ENCODE measurements around the gene CTNNA1.

Gene CTNNA1

DNA sequence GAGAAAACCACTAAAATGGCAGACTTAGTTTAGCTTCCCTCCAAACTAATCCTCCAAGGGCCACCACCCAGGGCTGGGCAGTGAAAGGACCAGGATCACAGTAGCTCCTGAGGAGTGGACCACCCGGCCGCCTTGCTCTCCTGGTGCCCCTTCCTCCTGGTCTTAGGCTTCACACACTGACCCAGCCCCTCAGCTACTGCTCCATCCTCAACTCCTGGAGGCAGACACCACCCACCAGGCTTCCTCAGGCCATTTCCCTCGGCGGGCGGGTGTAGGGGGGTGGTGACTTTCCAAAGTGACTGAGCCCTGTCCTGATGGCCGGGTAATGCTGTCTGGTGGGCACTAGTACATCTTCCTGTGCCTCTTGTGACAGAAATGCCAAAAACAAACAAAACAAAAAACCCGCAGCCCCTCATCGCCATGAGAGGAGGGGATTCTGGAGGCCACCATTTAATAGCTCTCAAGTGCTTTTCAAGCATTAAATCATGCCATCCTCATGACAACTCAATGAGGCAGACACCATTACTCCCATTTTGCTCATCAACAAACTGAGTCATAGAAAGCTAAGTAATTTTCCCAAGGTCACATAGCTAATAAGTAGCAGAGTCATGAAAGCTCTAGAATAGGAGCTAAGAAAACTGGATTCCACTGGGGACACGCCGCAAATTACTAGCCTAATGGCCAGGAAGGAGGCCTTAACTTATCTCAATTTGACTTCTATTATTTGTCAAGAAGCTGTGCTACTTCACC is 213.2 kb downstream of the CTNNA1 start:
- DNase-seq (ENCODE audit: low read depth), result no peak

DNA sequence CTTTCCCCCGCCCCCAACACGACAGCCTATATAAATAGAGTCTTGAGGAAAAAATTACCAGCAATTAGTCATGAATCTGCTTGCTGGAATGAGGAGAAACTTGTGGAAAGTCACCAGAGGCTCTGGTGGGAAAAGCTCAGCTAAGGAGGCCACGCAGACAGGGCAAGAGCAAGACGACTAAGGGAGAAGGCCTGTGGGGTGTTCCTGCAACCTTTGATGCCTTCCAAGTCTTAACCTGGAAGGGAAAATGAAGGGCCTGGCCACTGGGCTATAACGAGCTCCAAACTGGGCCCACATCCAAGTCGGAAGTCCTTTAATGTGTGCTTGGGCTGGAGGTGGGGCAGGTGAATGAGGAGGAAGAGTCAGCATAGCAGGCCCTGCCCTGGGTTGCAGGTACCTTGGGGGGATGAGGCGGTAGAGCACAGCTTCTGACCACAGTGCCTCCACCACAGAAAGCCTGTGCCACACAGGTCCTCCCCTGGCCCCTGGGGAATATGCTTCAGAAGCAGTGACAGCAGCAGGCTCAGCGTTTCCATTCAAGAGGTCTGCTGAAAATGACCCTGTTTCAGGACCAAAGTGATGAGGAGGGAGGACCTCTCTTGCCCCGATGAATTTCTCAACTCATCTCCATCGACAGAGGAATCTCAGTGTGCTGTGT is 214.7 kb downstream of the CTNNA1 start:
- DNase-seq (ENCODE audit: low read depth), result no peak

DNA sequence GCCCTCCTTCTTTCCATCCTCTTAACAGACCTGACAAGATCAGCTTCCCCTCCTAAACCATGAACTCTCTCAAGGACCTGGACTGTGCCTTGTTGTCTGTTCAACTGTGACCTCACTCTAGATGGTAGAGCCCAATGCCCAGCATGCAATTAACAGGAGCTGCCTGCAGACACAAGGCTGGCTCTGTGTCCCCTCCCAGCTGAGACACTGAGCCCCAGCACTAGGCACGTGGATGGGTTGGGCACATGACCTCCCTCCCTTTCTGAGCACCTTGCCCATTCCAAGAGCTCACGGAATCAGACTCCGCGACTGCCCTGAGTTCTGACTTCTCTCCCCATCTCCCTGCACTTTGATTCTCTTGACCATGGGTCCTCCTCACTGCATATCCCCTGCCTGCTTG is 215.4 kb downstream of the CTNNA1 start:
- DNase-seq (ENCODE audit: low read depth), result no peak

DNA sequence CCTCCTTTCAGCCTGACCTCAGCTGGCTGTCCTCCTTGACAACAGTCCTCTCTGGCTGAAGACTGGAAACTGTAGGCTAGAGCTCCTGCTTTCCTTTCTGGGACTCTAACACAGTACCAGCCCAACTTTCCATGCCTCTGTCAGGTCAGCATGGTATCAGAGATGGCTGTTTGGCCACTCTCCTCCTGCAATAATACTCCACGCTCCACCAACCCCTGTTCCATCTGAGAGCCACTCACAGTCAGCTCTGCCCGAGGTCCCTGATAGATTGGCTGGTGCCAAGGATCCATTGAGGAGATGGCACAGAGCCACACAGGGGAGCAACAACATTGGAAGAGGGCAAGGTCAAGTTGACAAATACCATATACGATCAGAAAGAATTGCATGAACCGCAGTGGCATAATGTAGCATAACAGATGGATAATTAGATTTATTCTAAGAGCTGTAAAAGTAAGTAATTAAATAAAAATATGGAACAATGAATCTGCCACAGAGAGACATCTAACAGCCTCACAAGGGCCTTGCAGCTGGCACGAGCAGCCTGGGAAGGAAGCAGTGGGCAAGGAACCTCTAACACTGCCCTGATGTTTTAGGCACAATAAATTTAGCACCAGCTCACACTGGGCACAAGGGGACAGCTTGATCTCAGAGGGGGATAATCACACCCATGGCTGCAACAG is 216.2 kb downstream of the CTNNA1 start:
- no peak for DNase-seq (ENCODE audit: low read depth)

DNA sequence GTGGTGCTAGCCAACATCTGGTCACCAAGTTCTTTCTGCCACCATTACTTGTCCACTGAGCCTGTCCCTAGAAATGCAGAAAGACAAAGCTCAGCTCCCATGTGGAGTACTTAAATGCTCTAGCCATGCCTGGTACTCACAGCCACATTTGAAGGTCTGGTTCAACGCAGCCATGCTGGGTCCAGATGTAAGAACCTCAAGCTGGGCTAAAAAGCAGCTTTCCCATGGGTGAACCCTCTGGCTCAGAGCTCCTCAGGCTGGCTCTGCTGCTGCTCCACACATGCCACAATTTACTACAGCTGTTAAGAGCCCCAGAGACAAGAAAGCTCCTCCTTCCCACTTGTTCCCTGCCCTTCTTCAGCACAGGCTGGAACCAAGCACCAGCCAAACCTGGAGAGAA is 219.0 kb downstream of the CTNNA1 start:
- no peak for DNase-seq (ENCODE audit: low read depth)

DNA sequence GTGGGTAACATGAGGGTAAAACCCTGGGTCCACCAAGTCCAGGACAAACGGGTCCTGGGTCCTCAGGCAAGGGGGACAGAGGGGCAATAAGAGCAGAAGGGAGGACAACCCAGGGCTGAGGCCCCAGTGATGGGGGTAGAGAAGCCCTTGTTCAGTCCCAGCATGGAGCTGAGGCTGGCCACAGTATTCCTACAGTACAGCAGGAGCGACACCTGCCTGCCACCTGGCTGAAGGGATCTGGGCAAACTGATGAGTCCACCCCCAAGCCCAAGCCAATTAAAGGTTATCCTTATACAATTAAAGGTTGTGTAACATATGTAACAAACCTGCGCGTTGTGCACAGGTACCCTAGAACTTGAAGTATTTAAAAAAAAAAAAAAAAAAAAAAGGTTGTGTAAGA is 219.6 kb downstream of the CTNNA1 start:
- no peak for DNase-seq (ENCODE audit: low read depth)

DNA sequence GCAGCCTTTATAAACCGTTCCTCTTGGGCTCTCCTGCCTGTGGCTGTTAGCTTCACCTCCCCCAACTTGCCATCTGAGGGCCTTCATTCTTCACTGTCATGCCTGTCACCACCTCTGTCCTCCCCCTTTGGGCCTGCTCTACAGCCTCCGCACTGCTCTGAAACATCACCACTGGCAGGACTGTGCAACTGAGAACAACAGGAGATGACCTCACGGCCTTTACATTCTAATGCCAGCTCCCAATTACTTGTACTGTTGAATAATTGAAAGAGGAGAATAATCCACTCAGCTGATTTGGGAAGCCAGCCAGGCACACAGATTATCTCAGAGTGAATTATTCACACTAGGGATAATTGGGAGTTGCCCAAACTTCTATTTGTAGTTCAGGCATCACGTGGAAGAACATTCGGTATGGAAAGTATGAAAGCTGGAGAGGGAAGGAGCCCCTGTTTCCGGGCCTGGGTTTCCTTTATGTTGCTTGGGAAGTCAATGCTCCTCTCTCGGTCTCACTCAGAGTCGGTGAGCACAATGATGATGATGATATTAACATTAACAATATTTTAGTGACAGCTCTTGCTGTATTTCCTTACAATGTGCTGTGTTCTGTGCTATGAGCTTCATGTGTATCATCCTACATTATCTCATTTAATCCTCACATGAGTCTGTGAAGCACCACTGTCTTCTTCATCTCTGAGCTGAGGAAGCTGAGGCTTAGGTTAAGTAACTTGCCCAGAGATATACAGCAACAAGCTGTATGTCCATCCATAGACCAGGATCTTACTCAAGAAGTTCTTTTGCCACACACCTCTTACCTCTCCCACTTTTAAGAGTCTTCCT is 221.2 kb downstream of the CTNNA1 start:
- DNase-seq (ENCODE audit: low read depth), result peak; percentile 36

DNA sequence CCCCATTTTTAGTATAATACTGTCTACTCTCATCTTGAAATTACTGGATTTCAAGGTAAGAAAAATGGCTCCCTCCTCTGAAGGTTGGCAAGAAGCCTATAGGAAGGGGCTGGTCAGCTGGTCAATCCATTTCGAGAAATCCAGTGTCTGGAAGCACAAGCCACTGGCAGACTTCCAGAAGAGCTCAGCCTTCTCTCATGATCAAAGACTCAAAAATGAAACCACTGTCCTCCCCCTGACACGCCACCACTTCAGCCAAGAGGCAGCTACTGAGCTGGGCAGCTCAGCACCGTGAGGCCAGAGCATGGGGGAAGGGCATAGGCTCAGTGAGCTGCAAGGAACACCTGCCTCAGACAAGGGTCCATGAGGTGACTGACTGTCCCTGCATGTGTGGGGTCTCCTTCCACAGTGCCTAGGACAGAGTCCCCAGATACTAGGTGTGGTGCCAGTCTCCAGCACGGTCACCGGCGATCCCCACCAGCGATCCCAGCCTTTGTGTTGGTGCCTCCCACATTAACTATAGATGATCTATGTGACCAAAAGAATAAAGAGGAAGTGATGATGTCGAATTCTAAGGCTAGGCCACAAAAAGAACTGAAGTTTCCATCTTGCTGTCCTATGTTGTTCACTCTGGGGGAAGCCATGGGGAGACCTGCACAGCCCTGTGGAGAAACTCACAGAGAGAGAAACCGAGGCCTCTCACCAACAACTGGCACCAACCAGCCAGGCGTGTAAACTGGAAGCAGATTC is 222.0 kb downstream of the CTNNA1 start:
- peak; percentile 94 for DNase-seq (ENCODE audit: low read depth)

DNA sequence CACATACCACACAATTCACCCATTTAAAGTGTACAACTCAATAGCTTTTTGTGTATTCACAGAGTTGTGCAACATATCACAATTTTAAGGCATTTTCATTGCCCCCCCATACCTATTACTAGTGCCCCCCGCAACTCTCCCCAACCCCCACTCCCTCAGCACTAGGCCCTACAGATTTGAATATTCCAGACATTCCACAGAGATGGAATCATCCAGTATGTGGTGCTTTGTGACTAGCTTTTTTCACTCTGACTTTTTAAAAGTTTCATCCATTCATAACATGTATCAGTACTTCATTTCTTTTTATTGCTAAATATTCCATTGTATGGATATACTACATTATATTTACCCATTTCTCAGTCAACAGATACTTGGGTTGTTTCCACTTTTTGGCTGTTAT is 224.9 kb downstream of the CTNNA1 start:
- peak; percentile 30 for DNase-seq (ENCODE audit: low read depth)

DNA sequence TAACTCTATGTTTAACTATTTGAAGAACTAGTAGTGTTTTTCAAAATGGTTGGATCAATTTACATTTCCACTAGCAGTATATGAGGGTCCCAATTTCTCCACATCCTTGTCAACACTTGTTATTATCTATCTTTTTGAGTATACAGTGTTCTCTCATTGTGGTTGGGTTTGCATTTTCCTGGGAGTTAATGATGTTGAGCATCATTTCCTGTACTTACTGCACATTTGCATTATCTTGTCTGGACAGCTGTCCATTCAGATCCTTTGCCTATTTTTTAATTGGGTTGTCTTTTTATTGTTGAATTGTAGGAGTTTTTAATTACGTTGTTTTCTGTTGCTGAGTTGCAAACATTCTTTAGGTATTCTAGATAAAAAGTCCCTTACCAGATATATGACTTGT is 225.4 kb downstream of the CTNNA1 start:
- no peak for DNase-seq (ENCODE audit: low read depth)

DNA sequence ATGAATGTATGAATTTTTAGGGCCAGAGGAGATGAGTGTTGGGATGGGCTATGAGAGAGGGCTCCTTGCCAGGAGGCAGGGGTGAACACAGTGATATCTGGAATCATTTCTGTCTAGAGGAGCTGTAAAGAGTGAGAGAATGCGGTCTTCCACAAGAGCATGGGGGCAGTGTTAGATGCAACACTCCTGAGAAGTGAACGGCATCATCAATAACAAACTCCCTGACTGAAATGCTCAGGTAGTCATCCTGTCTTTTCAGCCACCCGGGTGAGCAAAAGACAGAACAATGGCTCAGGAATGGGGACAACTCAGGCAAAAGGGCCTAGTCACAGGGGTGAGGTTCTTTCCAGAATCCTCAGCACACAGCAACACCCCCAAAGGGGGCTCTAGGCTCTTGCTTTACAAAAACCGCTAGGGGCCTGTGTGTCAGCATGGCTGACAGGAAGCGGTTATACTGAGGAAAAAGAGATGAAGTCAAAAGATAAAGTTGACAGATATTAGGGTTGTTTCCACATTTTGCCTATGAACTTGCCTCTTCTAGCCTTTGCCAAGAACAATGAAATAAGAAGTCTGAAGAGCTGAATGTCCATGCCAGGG is 226.6 kb downstream of the CTNNA1 start:
- no peak for DNase-seq (ENCODE audit: low read depth)

DNA sequence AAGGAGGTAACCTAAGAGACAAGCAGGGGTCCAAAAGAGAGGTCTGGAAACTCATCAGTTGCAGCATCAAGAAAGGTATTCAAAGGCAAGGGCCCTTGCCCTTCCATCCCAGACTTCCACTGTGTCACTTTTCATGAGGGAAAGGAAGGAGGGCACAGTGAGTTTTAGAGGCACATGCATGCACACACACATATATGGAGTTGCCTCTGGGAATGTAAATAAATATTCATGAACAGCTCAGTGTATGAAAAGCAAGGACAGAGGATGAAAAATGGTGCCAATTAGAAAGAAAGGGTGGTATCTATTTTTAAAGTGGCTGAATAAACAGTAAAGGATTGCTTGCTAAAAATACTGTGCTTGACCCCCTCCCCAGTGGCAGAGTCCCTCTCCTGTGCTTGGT is 227.2 kb downstream of the CTNNA1 start:
- no peak for DNase-seq (ENCODE audit: low read depth)

DNA sequence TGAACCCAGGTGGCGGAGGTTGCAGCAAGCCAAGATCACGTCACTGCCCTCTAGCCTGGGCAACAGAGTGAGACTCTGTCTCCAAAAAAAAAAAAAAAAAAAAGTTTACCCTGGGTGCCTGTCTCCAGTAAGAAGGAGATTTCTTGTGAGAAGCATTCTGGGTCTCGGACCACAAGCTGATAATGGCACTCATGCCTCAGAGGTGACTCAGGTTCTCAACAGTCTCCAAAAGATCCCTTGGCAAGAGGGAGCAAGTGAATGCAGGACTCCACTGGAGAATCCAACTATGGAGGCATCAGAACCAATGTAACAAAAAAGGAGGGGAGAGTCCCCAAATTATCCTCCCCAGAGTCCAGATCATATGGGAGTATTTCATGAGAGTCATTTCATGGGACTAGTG is 227.9 kb downstream of the CTNNA1 start:
- peak; percentile 64 for DNase-seq (ENCODE audit: low read depth)

DNA sequence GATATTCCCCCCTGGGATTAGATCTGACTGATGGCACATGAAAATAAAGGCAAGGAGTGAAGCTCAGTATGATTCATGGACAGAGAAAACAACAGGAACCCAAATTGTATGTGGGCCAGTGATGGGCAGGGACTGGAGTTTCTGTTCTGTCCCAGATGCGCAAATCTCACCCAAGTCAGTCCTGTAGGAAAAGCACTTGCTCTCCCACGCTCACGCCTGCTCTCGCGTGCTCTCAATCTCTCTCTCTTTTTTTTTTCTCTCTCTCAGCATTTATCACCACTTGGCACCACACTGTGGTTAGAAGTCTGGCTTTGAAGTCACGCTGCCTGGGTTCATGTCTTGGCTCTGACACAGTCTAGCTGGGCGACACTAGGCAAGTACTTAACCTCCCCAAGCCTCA is 228.4 kb downstream of the CTNNA1 start:
- DNase-seq (ENCODE audit: low read depth), result no peak

DNA sequence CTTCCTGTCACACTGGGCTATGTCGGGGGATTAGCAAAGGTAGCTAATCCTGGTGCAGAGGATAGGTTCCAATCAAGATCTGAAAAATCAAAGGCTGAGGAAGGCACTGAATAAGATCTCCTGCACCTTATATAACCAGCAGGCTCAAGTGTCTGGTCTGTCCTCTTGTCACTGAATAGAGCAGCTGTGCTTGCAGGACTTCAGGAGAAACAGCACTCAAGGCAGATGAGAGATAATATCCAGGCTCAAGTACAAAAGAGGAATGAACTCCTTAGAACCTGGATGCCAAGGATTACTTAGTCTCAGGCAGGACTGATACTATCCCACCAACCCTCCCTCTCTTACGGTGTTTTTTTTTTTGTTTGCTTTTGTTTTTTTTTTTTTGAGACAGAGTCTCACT is 230.8 kb downstream of the CTNNA1 start:
- no peak for DNase-seq (ENCODE audit: low read depth)
